ENCODE measurements around the gene GPR84.
"Not testable (repeated sequence)": the region's sequence is repeated elsewhere in the genome, so short reads cannot be mapped to it uniquely, and the experiment has no call there.

Gene GPR84

GRCh38 chr12:54356951-54357356 is 7.3 kb downstream of the GPR84 start:
- DNase-seq (ENCODE audit: extremely low read depth in 1 of 2, low read depth in 1 of 2), result no peak

- DNase-seq (ENCODE audit: extremely low read depth in 1 of 2, low read depth in 1 of 2), result no peak
Observed at GRCh38 chr12:54356228-54356627, 8.1 kb downstream of the GPR84 start.

- no peak for DNase-seq (ENCODE audit: extremely low read depth in 1 of 2, low read depth in 1 of 2)
Observed at GRCh38 chr12:54355104-54355815, 9.0 kb downstream of the GPR84 start.

GRCh38 chr12:54354271-54354670 is 10.0 kb downstream of the GPR84 start:
- not testable (repeated sequence) for DNase-seq (ENCODE audit: extremely low read depth in 1 of 2, low read depth in 1 of 2)

- no peak for DNase-seq (ENCODE audit: extremely low read depth in 1 of 2, low read depth in 1 of 2)
Observed at GRCh38 chr12:54352891-54353874, 11.1 kb downstream of the GPR84 start.

- no peak for DNase-seq (ENCODE audit: extremely low read depth in 1 of 2, low read depth in 1 of 2)
Observed at GRCh38 chr12:54352022-54352531, 12.2 kb downstream of the GPR84 start.

GRCh38 chr12:54351341-54351740 is 12.9 kb downstream of the GPR84 start:
- no peak for DNase-seq (ENCODE audit: extremely low read depth in 1 of 2, low read depth in 1 of 2)

- DNase-seq (ENCODE audit: extremely low read depth in 1 of 2, low read depth in 1 of 2), result no peak
Observed at GRCh38 chr12:54350743-54351142, 13.5 kb downstream of the GPR84 start.

- no peak for DNase-seq (ENCODE audit: extremely low read depth in 1 of 2, low read depth in 1 of 2)
Observed at GRCh38 chr12:54349679-54350078, 14.6 kb downstream of the GPR84 start.

- no peak for DNase-seq (ENCODE audit: extremely low read depth in 1 of 2, low read depth in 1 of 2)
Observed at GRCh38 chr12:54349036-54349435, 15.2 kb downstream of the GPR84 start.

GRCh38 chr12:54341378-54342300 is 22.6 kb downstream of the GPR84 start:
- DNase-seq (ENCODE audit: extremely low read depth in 1 of 2, low read depth in 1 of 2), result no peak

- no peak for DNase-seq (ENCODE audit: extremely low read depth in 1 of 2, low read depth in 1 of 2)
Observed at GRCh38 chr12:54340846-54341245, 23.4 kb downstream of the GPR84 start.

- no peak for DNase-seq (ENCODE audit: extremely low read depth in 1 of 2, low read depth in 1 of 2)
Observed at GRCh38 chr12:54338698-54339296, 25.5 kb downstream of the GPR84 start.

GRCh38 chr12:54337854-54338650 is 26.2 kb downstream of the GPR84 start:
- DNase-seq (ENCODE audit: extremely low read depth in 1 of 2, low read depth in 1 of 2), result no peak

GRCh38 chr12:54337280-54337842 is 26.9 kb downstream of the GPR84 start:
- no peak for DNase-seq (ENCODE audit: extremely low read depth in 1 of 2, low read depth in 1 of 2)

- DNase-seq (ENCODE audit: extremely low read depth in 1 of 2, low read depth in 1 of 2), result no peak
Observed at GRCh38 chr12:54333420-54334034, 30.8 kb downstream of the GPR84 start.

- no peak for DNase-seq (ENCODE audit: extremely low read depth in 1 of 2, low read depth in 1 of 2)
Observed at GRCh38 chr12:54331461-54331860, 32.8 kb downstream of the GPR84 start.

- DNase-seq (ENCODE audit: extremely low read depth in 1 of 2, low read depth in 1 of 2), result no peak
Observed at GRCh38 chr12:54330442-54330841, 33.8 kb downstream of the GPR84 start.

GRCh38 chr12:54329759-54330158 is 34.5 kb downstream of the GPR84 start:
- no peak for DNase-seq (ENCODE audit: extremely low read depth in 1 of 2, low read depth in 1 of 2)

Measured in activated CD8-positive, alpha-beta memory T cell treated with anti-CD3 and anti-CD28 coated beads for 1 hour (primary cell).